Left ventricle myocardium inferior (tissue), 1 donor: ENCODE data around the gene NFE2L3. TPM values are rescaled to one million over a fixed set of nuclear protein-coding genes. Genes with fewer than 3 reads are reported as not detected.

ENCODE experiments used
- DNase-seq: peaks from one replicate; pipeline ENCODE4 v3.0.0-alpha.2; 2020
- H3K27ac ChIP-seq: fragments of 200-600 bp; replicated peaks from 2 replicates; pipeline ENCODE4 v1.8.0; 2021
- H3K27me3 ChIP-seq: fragments of 200-600 bp; 2 replicates; pipeline ENCODE4 v1.8.0; 2021; ENCODE audit warnings: low read depth
- H3K36me3 ChIP-seq: fragments of 200-600 bp; 2 replicates; pipeline ENCODE4 v1.8.0; 2021
- H3K4me1 ChIP-seq: fragments of 200-600 bp; 2 replicates; pipeline ENCODE4 v1.8.0; 2021
- H3K4me3 ChIP-seq: fragments of 200-600 bp; 2 replicates; pipeline ENCODE4 v1.8.0; 2021; ENCODE audit warnings: mild to moderate bottlenecking, moderate library complexity
- H3K9me3 ChIP-seq: fragments of 200-600 bp; replicated peaks from 2 replicates; pipeline ENCODE4 v1.8.0; 2021
- intact Hi-C: fragments of 100-400 bp; cut with micrococcal nuclease; formaldehyde crosslinking; loops from one replicate; pipeline ENCODE4 v1.11.0; 2022
- total RNA-seq: library from RNA; stranded (reverse); fragmentation: NEBNext Ultra II Directional; extraction: Animal tissue kit (Norgen Biotek cat#: 25700); gene quantifications from one replicate; pipeline ENCODE4 v1.2.1, GENCODE V29; 2021
- TF ChIP-seq, protein P1 (sequence below): fragments of 200-600 bp; IDR thresholded peaks from 2 replicates; pipeline ENCODE4 v1.8.0; 2021; ENCODE audit warnings: antibody characterized with exemption, mild to moderate bottlenecking, borderline replicate concordance
- donor health status: DM: no; HTN: yes; CAD: no; lungs with severe emphysema.

Gene NFE2L3
- total RNA-seq, 1 donor from 2014 or later = 0.99 TPM

DNA sequence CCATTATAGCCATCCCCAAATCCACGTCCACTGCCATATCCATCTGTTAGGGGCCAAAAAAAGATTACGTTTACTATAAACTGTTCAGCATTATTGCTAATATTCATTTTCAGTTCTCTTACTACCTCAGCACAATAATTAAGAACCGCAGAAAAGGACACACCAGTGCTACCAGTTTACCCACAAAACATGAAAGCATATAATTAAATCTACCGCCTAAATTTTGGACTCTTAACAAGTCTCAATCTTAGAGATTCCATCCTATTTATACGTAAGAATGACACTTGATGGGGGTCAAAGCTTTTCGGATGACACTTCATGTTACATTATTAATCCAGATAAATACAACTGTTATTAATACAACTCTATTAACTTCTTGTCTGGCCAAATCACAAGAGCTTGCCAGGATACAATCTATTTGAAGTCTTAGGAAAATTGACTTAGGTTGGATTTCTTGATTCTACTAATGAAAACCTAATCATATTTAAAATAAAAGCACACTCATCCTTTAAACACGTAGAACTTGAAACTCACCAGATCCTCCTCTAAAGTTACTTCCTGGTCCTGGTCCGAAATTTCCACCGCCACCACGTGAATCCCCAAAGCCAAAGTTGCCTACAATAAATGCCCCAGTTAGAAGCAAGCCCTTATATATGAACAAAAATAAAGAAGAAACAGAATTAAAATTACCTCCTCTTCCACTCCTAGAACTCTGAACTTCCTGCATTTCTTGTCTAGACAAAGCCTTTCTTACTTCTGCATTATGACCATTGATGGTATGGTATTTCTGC, 44.1 kb downstream of the NFE2L3 start:
- Histone ChIP-seq H3K27me3 (no peaks in the 10 kb centered on the region), H3K4me1 (peaks cover 92% of the 10 kb centered on the region), H3K36me3 (peaks cover 75% of the 10 kb centered on the region), H3K4me3 (peak overlapping the region; percentile 90), H3K9me3 (no peaks in the 10 kb centered on the region), H3K27ac (no peak overlapping the region)
- no peak for DNase-seq
- intact Hi-C loops = no loop called here
- TF ChIP-seq, protein P1, sequence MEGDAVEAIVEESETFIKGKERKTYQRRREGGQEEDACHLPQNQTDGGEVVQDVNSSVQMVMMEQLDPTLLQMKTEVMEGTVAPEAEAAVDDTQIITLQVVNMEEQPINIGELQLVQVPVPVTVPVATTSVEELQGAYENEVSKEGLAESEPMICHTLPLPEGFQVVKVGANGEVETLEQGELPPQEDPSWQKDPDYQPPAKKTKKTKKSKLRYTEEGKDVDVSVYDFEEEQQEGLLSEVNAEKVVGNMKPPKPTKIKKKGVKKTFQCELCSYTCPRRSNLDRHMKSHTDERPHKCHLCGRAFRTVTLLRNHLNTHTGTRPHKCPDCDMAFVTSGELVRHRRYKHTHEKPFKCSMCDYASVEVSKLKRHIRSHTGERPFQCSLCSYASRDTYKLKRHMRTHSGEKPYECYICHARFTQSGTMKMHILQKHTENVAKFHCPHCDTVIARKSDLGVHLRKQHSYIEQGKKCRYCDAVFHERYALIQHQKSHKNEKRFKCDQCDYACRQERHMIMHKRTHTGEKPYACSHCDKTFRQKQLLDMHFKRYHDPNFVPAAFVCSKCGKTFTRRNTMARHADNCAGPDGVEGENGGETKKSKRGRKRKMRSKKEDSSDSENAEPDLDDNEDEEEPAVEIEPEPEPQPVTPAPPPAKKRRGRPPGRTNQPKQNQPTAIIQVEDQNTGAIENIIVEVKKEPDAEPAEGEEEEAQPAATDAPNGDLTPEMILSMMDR = no peak

DNA sequence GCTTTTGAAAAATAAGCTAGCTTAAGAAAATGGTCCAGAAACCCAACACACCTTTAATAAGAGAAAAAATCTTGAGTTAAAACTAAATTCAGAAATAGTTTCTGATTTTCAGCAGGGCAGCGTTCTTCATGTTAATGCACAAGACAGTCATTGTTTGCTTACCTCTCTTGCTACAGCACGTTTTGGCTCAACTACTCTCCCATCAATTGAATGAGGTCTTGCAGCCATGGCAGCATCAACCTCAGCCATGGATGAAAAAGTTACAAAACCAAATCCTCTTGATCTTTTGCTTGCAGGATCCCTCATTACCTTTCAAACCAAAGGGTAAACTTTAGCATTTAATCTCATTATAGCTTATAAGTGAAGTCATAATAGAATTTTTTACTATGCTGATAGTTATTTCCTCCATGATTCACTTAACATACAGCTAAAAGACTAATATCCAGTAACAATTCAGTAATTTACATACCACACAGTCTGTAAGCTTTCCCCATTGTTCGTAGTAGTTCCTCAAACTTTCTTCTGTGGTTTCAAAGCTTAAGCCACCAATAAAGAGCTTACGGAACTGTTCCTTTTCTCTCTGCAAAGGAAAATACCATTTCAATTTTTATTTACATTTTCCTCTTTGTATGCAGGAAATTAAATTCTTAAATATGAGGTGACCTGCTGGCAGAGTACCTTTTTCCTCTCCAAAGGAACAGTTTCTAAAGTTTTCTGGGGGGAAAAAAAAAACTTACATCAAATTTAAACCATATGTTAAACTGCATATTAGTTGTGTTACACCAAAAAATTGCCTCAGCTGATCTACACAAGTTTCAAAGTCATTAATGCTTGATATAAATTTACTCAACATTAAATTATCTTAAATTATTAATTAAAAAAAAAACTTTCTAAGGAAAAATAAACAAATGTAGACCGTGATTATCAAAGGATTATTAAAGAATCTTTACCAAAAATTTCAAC, 45.4 kb downstream of the NFE2L3 start:
- DNase-seq = no peak
- Histone ChIP-seq H3K9me3 (no peaks in the 10 kb centered on the region), H3K27me3 (no peaks in the 10 kb centered on the region), H3K36me3 (peaks cover 62% of the 10 kb centered on the region), H3K4me1 (peaks cover 87% of the 10 kb centered on the region), H3K4me3 (peak overlapping the region; percentile 90), H3K27ac (peak overlapping the region; percentile 98)
- intact Hi-C loops = no loop called here
- TF ChIP-seq, protein P1 = no peak

DNA sequence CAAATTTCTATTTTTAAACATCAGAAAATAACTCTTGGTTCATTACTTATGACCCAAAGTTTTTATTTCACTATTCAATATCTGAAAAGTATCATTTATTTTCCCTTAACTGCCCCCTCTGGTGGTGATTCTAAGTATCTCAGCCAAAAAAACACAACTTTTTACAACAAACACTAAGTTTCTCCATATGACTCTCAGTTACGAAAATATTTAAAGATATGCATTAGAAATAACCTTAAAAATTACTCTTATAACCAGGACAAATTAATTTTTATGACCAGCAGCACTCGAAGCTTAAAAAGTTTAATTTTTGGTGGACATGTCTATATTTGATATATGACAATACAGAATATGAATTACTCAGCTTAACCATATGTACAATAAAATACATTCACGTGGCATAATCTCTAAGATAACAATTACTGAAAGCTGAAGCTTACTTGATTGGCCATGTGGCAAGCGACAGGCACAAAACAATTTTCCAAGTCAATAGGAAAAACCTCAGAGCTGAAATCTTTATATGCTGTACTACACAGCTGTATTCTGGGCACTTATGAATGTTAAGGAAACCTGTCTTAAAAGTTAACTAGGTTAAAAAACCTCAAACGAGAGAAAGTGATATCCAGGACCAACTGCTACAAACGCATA, 46.3 kb downstream of the NFE2L3 start:
- intact Hi-C loops = no loop called here
- Histone ChIP-seq H3K27ac (peak overlapping the region; percentile 98), H3K36me3 (peaks cover 53% of the 10 kb centered on the region), H3K9me3 (no peaks in the 10 kb centered on the region), H3K27me3 (no peaks in the 10 kb centered on the region), H3K4me3 (peak overlapping the region; percentile 90), H3K4me1 (peaks cover 87% of the 10 kb centered on the region)
- TF ChIP-seq, protein P1 = peak; percentile 83
- DNase-seq = no peak

DNA sequence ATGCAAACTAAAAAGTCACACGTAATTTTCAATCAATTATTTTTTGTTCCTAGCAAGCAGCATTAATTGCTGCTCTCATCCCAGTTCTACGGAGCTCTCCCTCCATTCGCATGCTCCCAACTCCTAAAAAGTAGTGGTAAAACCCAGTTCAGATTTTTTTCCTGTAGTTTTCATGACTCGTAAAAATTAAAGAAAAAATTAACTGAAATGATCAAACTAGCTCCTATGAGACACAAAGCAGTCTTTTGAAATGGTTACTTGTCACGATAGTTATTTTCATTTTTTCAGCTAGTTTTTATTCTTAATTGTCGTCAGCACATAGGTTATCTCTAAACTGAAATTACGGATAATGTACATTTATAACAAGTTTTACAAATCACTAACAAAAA, 46.8 kb downstream of the NFE2L3 start:
- Histone ChIP-seq H3K9me3 (no peaks in the 10 kb centered on the region), H3K4me3 (peak overlapping the region; percentile 90), H3K27me3 (no peaks in the 10 kb centered on the region), H3K27ac (peak overlapping the region; percentile 98), H3K36me3 (peaks cover 48% of the 10 kb centered on the region), H3K4me1 (peaks cover 87% of the 10 kb centered on the region)
- DNase-seq = no peak
- intact Hi-C loops = no loop called here
- TF ChIP-seq, protein P1 = no peak
